ENCODE data around the gene CDC27.

DNA sequence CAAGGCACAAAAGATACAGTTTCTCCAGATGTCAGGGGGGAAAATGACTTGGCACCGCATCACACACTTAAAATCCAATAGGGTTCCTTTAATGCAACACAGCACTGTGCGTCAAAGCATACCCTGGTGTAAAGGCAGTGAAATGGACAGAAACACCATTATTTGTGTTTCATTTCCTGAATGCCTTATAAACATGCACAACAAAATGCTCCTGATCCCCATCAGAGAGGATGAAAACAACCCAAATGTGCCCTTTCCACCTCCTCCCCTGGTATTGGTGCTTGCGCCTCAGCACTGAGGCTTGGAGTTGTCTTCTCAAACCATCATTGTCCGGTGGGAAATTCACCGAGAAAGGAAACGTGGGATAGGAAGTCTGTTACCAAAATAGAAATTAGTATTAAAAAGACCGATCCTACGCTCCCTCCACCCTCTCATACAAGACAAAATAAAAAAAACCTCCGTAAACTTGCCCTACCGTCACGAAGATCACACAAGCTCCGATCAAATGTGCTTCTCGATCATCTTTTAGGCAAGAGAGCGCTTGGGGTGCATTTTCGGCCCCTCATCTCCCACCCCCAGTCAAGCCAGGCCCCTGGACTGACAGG lies 722 bp downstream of the CDC27 start:
- TF ChIP-seq, protein P1, sequence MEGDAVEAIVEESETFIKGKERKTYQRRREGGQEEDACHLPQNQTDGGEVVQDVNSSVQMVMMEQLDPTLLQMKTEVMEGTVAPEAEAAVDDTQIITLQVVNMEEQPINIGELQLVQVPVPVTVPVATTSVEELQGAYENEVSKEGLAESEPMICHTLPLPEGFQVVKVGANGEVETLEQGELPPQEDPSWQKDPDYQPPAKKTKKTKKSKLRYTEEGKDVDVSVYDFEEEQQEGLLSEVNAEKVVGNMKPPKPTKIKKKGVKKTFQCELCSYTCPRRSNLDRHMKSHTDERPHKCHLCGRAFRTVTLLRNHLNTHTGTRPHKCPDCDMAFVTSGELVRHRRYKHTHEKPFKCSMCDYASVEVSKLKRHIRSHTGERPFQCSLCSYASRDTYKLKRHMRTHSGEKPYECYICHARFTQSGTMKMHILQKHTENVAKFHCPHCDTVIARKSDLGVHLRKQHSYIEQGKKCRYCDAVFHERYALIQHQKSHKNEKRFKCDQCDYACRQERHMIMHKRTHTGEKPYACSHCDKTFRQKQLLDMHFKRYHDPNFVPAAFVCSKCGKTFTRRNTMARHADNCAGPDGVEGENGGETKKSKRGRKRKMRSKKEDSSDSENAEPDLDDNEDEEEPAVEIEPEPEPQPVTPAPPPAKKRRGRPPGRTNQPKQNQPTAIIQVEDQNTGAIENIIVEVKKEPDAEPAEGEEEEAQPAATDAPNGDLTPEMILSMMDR (IDR thresholded peaks at IDR 0.05 in 2 of 3, conservative IDR thresholded peaks at IDR 0.05 in 1 of 3; ENCODE audit: borderline replicate concordance in 1 of 3, insufficient read depth in 1 of 3, low read depth in 2 of 3, low read length in 2 of 3) = no peak
- no peak for TF ChIP-seq SP1 (IDR thresholded peaks at IDR 0.05; ENCODE audit: low read depth)
- TF ChIP-seq JUND (IDR thresholded peaks at IDR 0.05) = no peak
- TF ChIP-seq, protein P2, sequence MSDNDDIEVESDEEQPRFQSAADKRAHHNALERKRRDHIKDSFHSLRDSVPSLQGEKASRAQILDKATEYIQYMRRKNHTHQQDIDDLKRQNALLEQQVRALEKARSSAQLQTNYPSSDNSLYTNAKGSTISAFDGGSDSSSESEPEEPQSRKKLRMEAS (IDR thresholded peaks at IDR 0.05) = no peak
- TF ChIP-seq SIN3A (IDR thresholded peaks at IDR 0.05; ENCODE audit: low read depth) = no peak
- TF ChIP-seq YY1 (IDR thresholded peaks at IDR 0.05; ENCODE audit: extremely low read depth, insufficient replicate concordance, low read depth, low read length) = no peak
- TF ChIP-seq POLR2A (IDR thresholded peaks at IDR 0.05; ENCODE audit: borderline replicate concordance, extremely low read depth, insufficient read depth, insufficient read length) = no peak
- TF ChIP-seq, protein P3, sequence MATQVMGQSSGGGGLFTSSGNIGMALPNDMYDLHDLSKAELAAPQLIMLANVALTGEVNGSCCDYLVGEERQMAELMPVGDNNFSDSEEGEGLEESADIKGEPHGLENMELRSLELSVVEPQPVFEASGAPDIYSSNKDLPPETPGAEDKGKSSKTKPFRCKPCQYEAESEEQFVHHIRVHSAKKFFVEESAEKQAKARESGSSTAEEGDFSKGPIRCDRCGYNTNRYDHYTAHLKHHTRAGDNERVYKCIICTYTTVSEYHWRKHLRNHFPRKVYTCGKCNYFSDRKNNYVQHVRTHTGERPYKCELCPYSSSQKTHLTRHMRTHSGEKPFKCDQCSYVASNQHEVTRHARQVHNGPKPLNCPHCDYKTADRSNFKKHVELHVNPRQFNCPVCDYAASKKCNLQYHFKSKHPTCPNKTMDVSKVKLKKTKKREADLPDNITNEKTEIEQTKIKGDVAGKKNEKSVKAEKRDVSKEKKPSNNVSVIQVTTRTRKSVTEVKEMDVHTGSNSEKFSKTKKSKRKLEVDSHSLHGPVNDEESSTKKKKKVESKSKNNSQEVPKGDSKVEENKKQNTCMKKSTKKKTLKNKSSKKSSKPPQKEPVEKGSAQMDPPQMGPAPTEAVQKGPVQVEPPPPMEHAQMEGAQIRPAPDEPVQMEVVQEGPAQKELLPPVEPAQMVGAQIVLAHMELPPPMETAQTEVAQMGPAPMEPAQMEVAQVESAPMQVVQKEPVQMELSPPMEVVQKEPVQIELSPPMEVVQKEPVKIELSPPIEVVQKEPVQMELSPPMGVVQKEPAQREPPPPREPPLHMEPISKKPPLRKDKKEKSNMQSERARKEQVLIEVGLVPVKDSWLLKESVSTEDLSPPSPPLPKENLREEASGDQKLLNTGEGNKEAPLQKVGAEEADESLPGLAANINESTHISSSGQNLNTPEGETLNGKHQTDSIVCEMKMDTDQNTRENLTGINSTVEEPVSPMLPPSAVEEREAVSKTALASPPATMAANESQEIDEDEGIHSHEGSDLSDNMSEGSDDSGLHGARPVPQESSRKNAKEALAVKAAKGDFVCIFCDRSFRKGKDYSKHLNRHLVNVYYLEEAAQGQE (IDR thresholded peaks at IDR 0.05; ENCODE audit: low read depth) = no peak
- TF ChIP-seq, protein P4, sequence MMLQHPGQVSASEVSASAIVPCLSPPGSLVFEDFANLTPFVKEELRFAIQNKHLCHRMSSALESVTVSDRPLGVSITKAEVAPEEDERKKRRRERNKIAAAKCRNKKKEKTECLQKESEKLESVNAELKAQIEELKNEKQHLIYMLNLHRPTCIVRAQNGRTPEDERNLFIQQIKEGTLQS (IDR thresholded peaks at IDR 0.05) = no peak
- TF ChIP-seq ZFX (IDR thresholded peaks at IDR 0.05) = no peak

Measured in HCT116 (cell line).